ENCODE results near the gene SCGB3A2. TPM values are rescaled to one million over a fixed set of nuclear protein-coding genes. Genes with fewer than 3 reads are reported as not detected.

The SCGB3A2 gene
- total and polyA plus RNA-seq, 2 experiments from 2014 or later = 33.6 to 70.6 TPM

GRCh38 chr5:147921136-147921535, 42.6 kb downstream of the SCGB3A2 start:
- WGBS (ENCODE audit: low lambda C conversion rate, missing lambda C conversion rate) = 81% methylated on average over 2 of the region's 2 CpGs
- Histone ChIP-seq H3K9me2 (replicated peaks; ENCODE audit: insufficient read depth) (no peaks in the 10 kb centered on the region), H3K27ac (no peak overlapping the region), H3K9me3 (ENCODE audit: low read depth) (no peaks in the 10 kb centered on the region), H4K20me1 (ENCODE audit: insufficient read depth, poor library complexity, severe bottlenecking) (no peaks in the 10 kb centered on the region), H2AFZ (no peak overlapping the region), H3K27me3 (no peaks in the 10 kb centered on the region), H3K4me1 (ENCODE audit: insufficient read depth) (no peaks in the 10 kb centered on the region), H3K4me2 (no peak overlapping the region), H3K36me3 (replicated peaks; ENCODE audit: insufficient read depth, low read depth) (no peaks in the 10 kb centered on the region), H3K4me3 (no peak overlapping the region), H3K79me2 (no peaks in the 10 kb centered on the region)
- no peak for TF ChIP-seq EZH2phosphoT487 (IDR thresholded peaks at IDR 0.05; ENCODE audit: low read depth, severe bottlenecking, unreplicated experiment)
- TF ChIP-seq CTCF (IDR thresholded peaks at IDR 0.05; ENCODE audit: poor library complexity) = no peak
- TF ChIP-seq EZH2 (IDR thresholded peaks at IDR 0.05; ENCODE audit: borderline replicate concordance) = no peak
- no peak for DNase-seq (ENCODE audit: low spot score)

- Histone ChIP-seq H3K79me2 (no peaks in the 10 kb centered on the region), H4K20me1 (ENCODE audit: insufficient read depth, poor library complexity, severe bottlenecking) (no peaks in the 10 kb centered on the region)
- 84% methylated on average over 4 of the region's 4 CpGs for WGBS (ENCODE audit: low lambda C conversion rate, missing lambda C conversion rate)
These were observed 46.5 kb downstream of the SCGB3A2 start for GRCh38 chr5:147925020-147925419.

GRCh38 chr5:147927901-147928300, 49.4 kb downstream of the SCGB3A2 start:
- no peak overlapping the region for H3K27ac ChIP-seq
- 66% methylated on average over 3 of the region's 3 CpGs for WGBS (ENCODE audit: low lambda C conversion rate, missing lambda C conversion rate)
- no peak overlapping the region for H3K4me2 ChIP-seq
- H3K4me3 ChIP-seq = no peak overlapping the region
- DNase-seq (ENCODE audit: low spot score) = no peak
- H4K20me1 ChIP-seq (ENCODE audit: insufficient read depth, poor library complexity, severe bottlenecking) = no peaks in the 10 kb centered on the region
- H3K27me3 ChIP-seq = no peaks in the 10 kb centered on the region
- H3K36me3 ChIP-seq (replicated peaks; ENCODE audit: insufficient read depth, low read depth) = no peaks in the 10 kb centered on the region
- no peak overlapping the region for H2AFZ ChIP-seq
- H3K9me2 ChIP-seq (replicated peaks; ENCODE audit: insufficient read depth) = no peaks in the 10 kb centered on the region
- H3K79me2 ChIP-seq = no peaks in the 10 kb centered on the region
- H3K4me1 ChIP-seq (ENCODE audit: insufficient read depth) = no peaks in the 10 kb centered on the region
- no peaks in the 10 kb centered on the region for H3K9me3 ChIP-seq (ENCODE audit: low read depth)
- no peak for TF ChIP-seq CTCF (IDR thresholded peaks at IDR 0.05; ENCODE audit: poor library complexity)
- TF ChIP-seq EZH2 (IDR thresholded peaks at IDR 0.05; ENCODE audit: borderline replicate concordance) = no peak
- no peak for TF ChIP-seq EZH2phosphoT487 (IDR thresholded peaks at IDR 0.05; ENCODE audit: low read depth, severe bottlenecking, unreplicated experiment)

More at GRCh38 chr5:147925020-147925419, 46.5 kb downstream of the SCGB3A2 start:
- no peaks in the 10 kb centered on the region for H3K27me3 ChIP-seq
- H2AFZ ChIP-seq = no peak overlapping the region
- H3K27ac ChIP-seq = no peak overlapping the region
- H3K4me2 ChIP-seq = no peak overlapping the region
- no peaks in the 10 kb centered on the region for H3K9me2 ChIP-seq (replicated peaks; ENCODE audit: insufficient read depth)
- no peaks in the 10 kb centered on the region for H3K9me3 ChIP-seq (ENCODE audit: low read depth)
- H3K4me3 ChIP-seq = no peak overlapping the region
- H3K4me1 ChIP-seq (ENCODE audit: insufficient read depth) = no peaks in the 10 kb centered on the region
- TF ChIP-seq CTCF (IDR thresholded peaks at IDR 0.05; ENCODE audit: poor library complexity) = no peak
- no peak for TF ChIP-seq EZH2 (IDR thresholded peaks at IDR 0.05; ENCODE audit: borderline replicate concordance)
- no peaks in the 10 kb centered on the region for H3K36me3 ChIP-seq (replicated peaks; ENCODE audit: insufficient read depth, low read depth)
- DNase-seq (ENCODE audit: low spot score) = no peak

- H3K4me1 ChIP-seq (ENCODE audit: insufficient read depth) = no peaks in the 10 kb centered on the region
- H4K20me1 ChIP-seq (ENCODE audit: insufficient read depth, poor library complexity, severe bottlenecking) = no peaks in the 10 kb centered on the region
- no peak overlapping the region for H3K4me2 ChIP-seq
- H3K79me2 ChIP-seq = no peaks in the 10 kb centered on the region
- H3K36me3 ChIP-seq (replicated peaks; ENCODE audit: insufficient read depth, low read depth) = no peaks in the 10 kb centered on the region
- no peaks in the 10 kb centered on the region for H3K9me3 ChIP-seq (ENCODE audit: low read depth)
- no peaks in the 10 kb centered on the region for H3K27me3 ChIP-seq
- TF ChIP-seq EZH2phosphoT487 (IDR thresholded peaks at IDR 0.05; ENCODE audit: low read depth, severe bottlenecking, unreplicated experiment) (no peak), CTCF (IDR thresholded peaks at IDR 0.05; ENCODE audit: poor library complexity) (no peak), EZH2 (IDR thresholded peaks at IDR 0.05; ENCODE audit: borderline replicate concordance) (no peak)
- 96% methylated on average over 2 of the region's 2 CpGs for WGBS (ENCODE audit: low lambda C conversion rate, missing lambda C conversion rate)
- no peak overlapping the region for H2AFZ ChIP-seq
- no peak overlapping the region for H3K27ac ChIP-seq
- no peaks in the 10 kb centered on the region for H3K9me2 ChIP-seq (replicated peaks; ENCODE audit: insufficient read depth)
- H3K4me3 ChIP-seq = no peak overlapping the region
- DNase-seq (ENCODE audit: low spot score) = no peak
These were observed 52.3 kb downstream of the SCGB3A2 start for GRCh38 chr5:147930769-147931168.

All from hepatocyte (in vitro differentiated cells).